WERI-Rb-1 (cell line): ENCODE measurements around the gene PIH1D1.

Experiments
- DNase-seq: peaks from one replicate; pipeline ENCODE4 v3.0.0-alpha.2; 2020
- H3K27ac ChIP-seq: fragments of 250-450 bp; sonication (Bioruptor Pico); 2 replicates; pipeline ENCODE4 v1.5.1; 2020; ENCODE audit warnings: mild to moderate bottlenecking, moderate library complexity
- H3K27me3 ChIP-seq: fragments of 250-450 bp; sonication (Bioruptor Pico); 2 replicates; pipeline ENCODE4 v1.5.1; 2021; ENCODE audit warnings: mild to moderate bottlenecking, low read depth, moderate library complexity; ENCODE audit not compliant: insufficient read depth, severe bottlenecking
- H3K36me3 ChIP-seq: fragments of 250-450 bp; sonication (Bioruptor Pico); 2 replicates; pipeline ENCODE4 v1.5.1; 2020; ENCODE audit warnings: mild to moderate bottlenecking, moderate library complexity
- H3K4me3 ChIP-seq: 2 replicates; pipeline ENCODE4 v1.5.1; 2011; ENCODE audit warnings: low read depth, mild to moderate bottlenecking, control low read depth, low read length
- H3K9me3 ChIP-seq: fragments of 250-450 bp; sonication (Bioruptor Pico); 2 replicates; pipeline ENCODE4 v1.5.1; 2021; ENCODE audit warnings: mild to moderate bottlenecking, moderate library complexity; ENCODE audit not compliant: severe bottlenecking
- CTCF ChIP-seq: IDR thresholded peaks from 2 replicates; pipeline ENCODE4 v1.5.1; 2011; ENCODE audit warnings: low read depth, mild to moderate bottlenecking, control low read depth, inconsistent platforms, low read length

Gene PIH1D1

GRCh38 chr19:49442354-49442753 lies 9.3 kb downstream of the PIH1D1 start:
- no peaks in the 10 kb centered on the region for H3K9me3 ChIP-seq
- peak overlapping the region; percentile 54 for H3K4me3 ChIP-seq
- H3K36me3 ChIP-seq = peaks cover 11% of the 10 kb centered on the region
- peak; percentile 76 for DNase-seq
- no peak for TF ChIP-seq CTCF
- peak overlapping the region; percentile 41 for H3K27ac ChIP-seq
- H3K27me3 ChIP-seq = no peaks in the 10 kb centered on the region

GRCh38 chr19:49441960-49442350 lies 9.7 kb downstream of the PIH1D1 start:
- peak overlapping the region; percentile 54 for H3K4me3 ChIP-seq
- H3K27me3 ChIP-seq = no peaks in the 10 kb centered on the region
- peak overlapping the region; percentile 41 for H3K27ac ChIP-seq
- DNase-seq = no peak
- TF ChIP-seq CTCF = no peak
- H3K9me3 ChIP-seq = no peaks in the 10 kb centered on the region
- H3K36me3 ChIP-seq = peaks cover 8% of the 10 kb centered on the region

- peak; percentile 82 for DNase-seq
- Histone ChIP-seq H3K9me3 (no peaks in the 10 kb centered on the region), H3K4me3 (peak within 1 kb of the TSS; percentile 97), H3K27me3 (no peaks in the 10 kb centered on the region), H3K36me3 (peaks cover 8% of the 10 kb centered on the region), H3K27ac (peak within 1 kb of the TSS; percentile 84)
- TF ChIP-seq CTCF = 0 out of 2 replicates have a peak, but pooled peaks have one; percentile 4
Observed at GRCh38 chr19:49441210-49441959, 10.2 kb downstream of the PIH1D1 start, which contains the start of gene SLC17A7. TSS of gene SLC17A7 (minus strand) at chr19:49441527. CDS start at chr19:49441379, 148 bp downstream.

GRCh38 chr19:49440439-49441209 lies 11.0 kb downstream of the PIH1D1 start:
- Histone ChIP-seq H3K36me3 (peaks cover 14% of the 10 kb centered on the region), H3K27ac (peak overlapping the region; percentile 84), H3K4me3 (peak overlapping the region; percentile 97), H3K27me3 (no peaks in the 10 kb centered on the region), H3K9me3 (no peaks in the 10 kb centered on the region)
- DNase-seq = peak; percentile 60
- no peak for TF ChIP-seq CTCF

- no peak for DNase-seq
- no peaks in the 10 kb centered on the region for H3K9me3 ChIP-seq
- peaks cover 22% of the 10 kb centered on the region for H3K36me3 ChIP-seq
- H3K27ac ChIP-seq = peak overlapping the region; percentile 84
- H3K4me3 ChIP-seq = peak overlapping the region; percentile 97
- H3K27me3 ChIP-seq = no peaks in the 10 kb centered on the region
- no peak for TF ChIP-seq CTCF
Observed at GRCh38 chr19:49439836-49440235, 11.8 kb downstream of the PIH1D1 start.
